GM12891 (cell line): ENCODE measurements around the gene PGR.

Experiments
- POLR2A ChIP-seq: IDR thresholded peaks from 2 replicates; pipeline ENCODE4 v1.6.1; 2011; ENCODE audit warnings: low read depth, low read length, control low read depth
- POLR2AphosphoS5 ChIP-seq: IDR thresholded peaks from 2 replicates; pipeline ENCODE4 v1.6.1; 2011; ENCODE audit warnings: low read depth, low read length, control low read depth

DNA sequence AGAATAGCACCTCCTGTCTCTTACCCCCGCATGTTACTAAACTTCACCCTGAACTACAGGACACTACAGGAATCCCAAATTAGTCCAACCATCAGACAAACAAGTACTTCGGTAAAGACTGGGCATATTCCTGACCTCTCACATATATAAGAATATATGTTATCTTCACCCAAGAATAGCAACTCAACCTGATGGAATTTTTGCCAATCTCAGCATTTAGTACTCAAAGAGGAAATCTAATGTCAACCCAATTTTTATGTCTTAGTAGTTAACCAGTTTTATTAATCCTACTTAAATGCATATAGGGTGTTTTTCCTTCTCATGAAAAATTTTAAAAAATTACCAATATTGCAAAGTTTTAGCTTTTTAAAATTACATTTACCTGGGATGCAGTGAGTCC, 26.2 kb downstream of the PGR start:
- no peak for TF ChIP-seq POLR2A
- no peak for TF ChIP-seq POLR2AphosphoS5
